Esophagus (tissue), 2 donors: Measurements from ENCODE around the gene SLC5A2. TPM values are rescaled to one million over a fixed set of nuclear protein-coding genes. Genes with fewer than 3 reads are reported as not detected.

ENCODE experiments used
- H3K27ac ChIP-seq, 2 donors: one replicate each; pipeline ENCODE4 v1.5.1; 2013; ENCODE audit warnings: low read depth in 2 of 2, mild to moderate bottlenecking in 2 of 2, inconsistent platforms in 1 of 2, low read length in 1 of 2, moderate library complexity in 1 of 2
- H3K27me3 ChIP-seq, 2 donors: one replicate each; pipeline ENCODE4 v1.6.1; 2013; ENCODE audit warnings: low read length in 2 of 2, control low read depth in 1 of 2, mild to moderate bottlenecking in 1 of 2; ENCODE audit not compliant: insufficient read depth in 2 of 2, control insufficient read depth in 1 of 2
- H3K36me3 ChIP-seq, 2 donors: one replicate each; pipeline ENCODE4 v1.6.1; 2013; ENCODE audit warnings: low read length in 1 of 2; ENCODE audit not compliant: control insufficient read depth in 2 of 2, insufficient read depth in 2 of 2
- H3K4me1 ChIP-seq, 2 donors: one replicate each; pipeline ENCODE4 v1.6.1; 2013; ENCODE audit warnings: low read length in 1 of 2; ENCODE audit not compliant: control insufficient read depth in 2 of 2, insufficient read depth in 2 of 2
- H3K4me3 ChIP-seq, 2 donors: one replicate each; pipeline ENCODE4 v1.5.1; 2013; ENCODE audit warnings: low read length in 2 of 2, mild to moderate bottlenecking in 2 of 2, low read depth in 1 of 2, moderate library complexity in 1 of 2
- H3K9me3 ChIP-seq, 2 donors: one replicate each; pipeline ENCODE4 v1.6.1; 2013; ENCODE audit warnings: mild to moderate bottlenecking in 2 of 2, low read depth in 1 of 2, low read length in 1 of 2, moderate library complexity in 1 of 2; ENCODE audit not compliant: control insufficient read depth in 2 of 2, insufficient read depth in 1 of 2
- WGBS, 2 donors: extraction: QIAGEN DNeasy Blood & Tissue Kit; methylation state at CpG; one replicate each; pipeline ENCODE4 v1.1.7; 2013; 5-methylcytosine and 5-hydroxymethylcytosine counted together
- polyA plus RNA-seq, 2 donors: library from polyadenylated mRNA; stranded (reverse); fragments of 200-250 nt; gene quantifications; one replicate each; pipeline ENCODE4 v1.2.3, GENCODE V29; 2013
- donor health status: healthy with polysubstance abuse.
- donor health status: Bipolar disorder and iron deficiency.

The SLC5A2 gene
- polyA plus RNA-seq, 2 donors = 0.73 to 1.3 TPM

- Histone ChIP-seq H3K27ac (no peak overlapping the region), H3K4me3 (no peak overlapping the region)
These were observed 1.7 kb downstream of the SLC5A2 start for GRCh38 chr16:31484491-31485171.

GRCh38 chr16:31485571-31485970, 2.6 kb downstream of the SLC5A2 start:
- Histone ChIP-seq H3K4me1 (peaks cover 12 to 17% of the 10 kb centered on the region in 2 donors), H3K36me3 (no peaks in the 10 kb centered on the region), H3K9me3 (no peaks in the 10 kb centered on the region), H3K27me3 (no peaks in the 10 kb centered on the region), H3K27ac (no peak overlapping the region), H3K4me3 (no peak overlapping the region)
- WGBS, 2 donors = 93 to 94% methylated on average over 17 of the region's 17 CpGs

More at GRCh38 chr16:31484491-31485171, 1.7 kb downstream of the SLC5A2 start:
- Histone ChIP-seq H3K9me3 (no peaks in the 10 kb centered on the region), H3K27me3 (no peaks in the 10 kb centered on the region), H3K4me1 (peaks cover 12 to 17% of the 10 kb centered on the region in 2 donors), H3K36me3 (no peaks in the 10 kb centered on the region)
- WGBS, 2 donors = 56 to 65% methylated on average over 14 of the region's 14 CpGs

GRCh38 chr16:31486045-31486444, 3.1 kb downstream of the SLC5A2 start:
- H3K9me3 ChIP-seq = no peaks in the 10 kb centered on the region
- H3K27ac ChIP-seq = no peak overlapping the region
- H3K4me1 ChIP-seq = peaks cover 12 to 17% of the 10 kb centered on the region in 2 donors
- no peaks in the 10 kb centered on the region for H3K27me3 ChIP-seq
- WGBS, 2 donors = 94 to 95% methylated on average over 5 of the region's 5 CpGs
- H3K36me3 ChIP-seq = peaks cover 0 to 3% of the 10 kb centered on the region in 2 donors
- no peak overlapping the region for H3K4me3 ChIP-seq

- no peak overlapping the region for H3K27ac ChIP-seq
These were observed 4.3 kb downstream of the SLC5A2 start for GRCh38 chr16:31487071-31487719.

GRCh38 chr16:31487720-31488467, 5.0 kb downstream of the SLC5A2 start:
- peaks cover 12 to 17% of the 10 kb centered on the region in 2 donors for H3K4me1 ChIP-seq
- WGBS, 2 donors = 1% methylated on average over 60 of the region's 60 CpGs
- no peak overlapping the region for H3K27ac ChIP-seq
- H3K36me3 ChIP-seq = peaks cover 8 to 16% of the 10 kb centered on the region in 2 donors
- H3K4me3 ChIP-seq = peak overlapping the region; percentile 47 to 58
- H3K27me3 ChIP-seq = no peaks in the 10 kb centered on the region
- H3K9me3 ChIP-seq = no peaks in the 10 kb centered on the region

More at GRCh38 chr16:31487071-31487719, 4.3 kb downstream of the SLC5A2 start:
- no peaks in the 10 kb centered on the region for H3K27me3 ChIP-seq
- peaks cover 12 to 17% of the 10 kb centered on the region in 2 donors for H3K4me1 ChIP-seq
- H3K36me3 ChIP-seq = peaks cover 5 to 9% of the 10 kb centered on the region in 2 donors
- peak overlapping the region; percentile 47 to 58 for H3K4me3 ChIP-seq
- H3K9me3 ChIP-seq = no peaks in the 10 kb centered on the region
- WGBS, 2 donors = 7 to 10% methylated on average over 48 of the region's 48 CpGs

- WGBS, 2 donors = 33 to 41% methylated on average over 71 to 77 of the region's 77 CpGs
- H3K36me3 ChIP-seq = peaks cover 10 to 21% of the 10 kb centered on the region in 2 donors
- no peak overlapping the region for H3K27ac ChIP-seq
- peak overlapping the region; percentile 47 to 58 for H3K4me3 ChIP-seq
- H3K4me1 ChIP-seq = peaks cover 12 to 17% of the 10 kb centered on the region in 2 donors
- no peaks in the 10 kb centered on the region for H3K27me3 ChIP-seq
- H3K9me3 ChIP-seq = no peaks in the 10 kb centered on the region
These were observed 5.8 kb downstream of the SLC5A2 start for GRCh38 chr16:31488468-31489297.

GRCh38 chr16:31489298-31489564, 6.3 kb downstream of the SLC5A2 start:
- WGBS, 2 donors = 75% methylated on average over 7 of the region's 7 CpGs
- H3K4me1 ChIP-seq = peaks cover 12 to 17% of the 10 kb centered on the region in 2 donors

GRCh38 chr16:31489616-31490584, 7.0 kb downstream of the SLC5A2 start:
- Histone ChIP-seq H3K27me3 (no peaks in the 10 kb centered on the region), H3K4me3 (no peak overlapping the region), H3K36me3 (peaks cover 10 to 23% of the 10 kb centered on the region in 2 donors), H3K9me3 (no peaks in the 10 kb centered on the region), H3K27ac (no peak overlapping the region), H3K4me1 (peaks cover 12 to 17% of the 10 kb centered on the region in 2 donors)
- WGBS, 2 donors = 87 to 89% methylated on average over 22 of the region's 22 CpGs

More at GRCh38 chr16:31489298-31489564, 6.3 kb downstream of the SLC5A2 start:
- H3K36me3 ChIP-seq = peaks cover 10 to 23% of the 10 kb centered on the region in 2 donors
- no peaks in the 10 kb centered on the region for H3K27me3 ChIP-seq
- H3K9me3 ChIP-seq = no peaks in the 10 kb centered on the region
- no peak overlapping the region for H3K27ac ChIP-seq
- no peak overlapping the region for H3K4me3 ChIP-seq
